ENCODE data around the gene CCND1.

Gene CCND1

DNA sequence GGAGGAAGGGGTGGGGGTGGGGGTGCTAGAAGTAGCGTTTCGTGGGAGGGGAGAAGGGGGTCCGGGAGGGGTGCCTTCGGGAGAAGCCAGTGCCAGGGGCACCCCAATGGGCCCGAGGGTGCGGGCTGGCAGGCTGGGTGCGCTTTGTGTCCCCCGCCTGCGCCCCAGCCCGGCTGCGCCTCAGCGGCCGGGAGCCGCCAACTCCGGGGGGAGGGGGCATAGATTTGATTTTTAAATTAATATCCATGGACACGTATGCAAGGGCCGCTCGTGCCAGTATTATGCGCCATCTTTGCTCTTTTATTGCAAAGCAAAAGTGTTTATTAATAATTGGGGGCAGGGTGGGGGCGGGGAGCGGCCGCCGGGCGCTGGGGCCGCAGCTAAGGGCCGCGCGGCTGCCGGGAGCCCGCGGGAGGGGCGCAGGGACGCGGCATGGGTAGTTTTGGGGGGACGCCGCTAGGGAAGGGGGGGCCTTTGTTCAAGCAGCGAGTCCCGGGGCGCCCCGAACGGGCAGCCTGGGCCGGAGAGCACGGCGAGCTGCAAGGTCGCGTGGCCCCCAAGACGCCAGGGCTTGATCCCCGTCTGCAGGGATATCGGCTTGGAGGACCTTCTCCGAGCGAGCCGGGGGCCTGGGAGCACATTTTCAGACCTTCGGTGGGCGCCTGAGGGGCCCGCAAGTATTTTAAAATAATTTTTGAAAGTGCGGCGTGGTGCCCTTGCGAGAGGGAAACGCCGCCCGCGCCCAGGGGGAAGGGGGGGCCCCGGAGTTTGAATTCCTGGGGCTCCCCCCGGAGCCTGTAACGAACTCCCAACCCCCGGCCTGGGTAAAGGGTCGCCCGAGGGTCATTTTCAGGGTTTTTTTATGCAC lies 959 bp downstream of the CCND1 start:
- no peak for DNase-seq

DNA sequence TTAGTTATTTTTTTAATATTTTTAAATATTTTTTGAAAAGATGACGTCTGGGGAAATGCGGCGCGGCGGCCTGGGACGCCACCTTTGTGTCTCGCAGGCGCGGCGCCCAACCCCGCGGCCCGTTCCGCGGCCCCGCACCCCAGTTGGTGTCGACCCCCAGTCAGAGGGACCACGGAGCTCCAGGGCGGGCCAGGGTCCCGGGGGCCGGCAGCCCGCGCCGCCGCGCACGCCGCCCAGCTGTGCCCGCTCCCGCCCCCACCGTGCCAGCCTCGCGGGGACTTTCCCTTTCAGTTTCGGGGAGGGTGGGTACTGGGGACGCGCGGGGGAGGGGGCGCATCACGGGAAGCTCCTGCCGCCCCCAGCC lies 1.6 kb downstream of the CCND1 start:
- no peak for DNase-seq

DNA sequence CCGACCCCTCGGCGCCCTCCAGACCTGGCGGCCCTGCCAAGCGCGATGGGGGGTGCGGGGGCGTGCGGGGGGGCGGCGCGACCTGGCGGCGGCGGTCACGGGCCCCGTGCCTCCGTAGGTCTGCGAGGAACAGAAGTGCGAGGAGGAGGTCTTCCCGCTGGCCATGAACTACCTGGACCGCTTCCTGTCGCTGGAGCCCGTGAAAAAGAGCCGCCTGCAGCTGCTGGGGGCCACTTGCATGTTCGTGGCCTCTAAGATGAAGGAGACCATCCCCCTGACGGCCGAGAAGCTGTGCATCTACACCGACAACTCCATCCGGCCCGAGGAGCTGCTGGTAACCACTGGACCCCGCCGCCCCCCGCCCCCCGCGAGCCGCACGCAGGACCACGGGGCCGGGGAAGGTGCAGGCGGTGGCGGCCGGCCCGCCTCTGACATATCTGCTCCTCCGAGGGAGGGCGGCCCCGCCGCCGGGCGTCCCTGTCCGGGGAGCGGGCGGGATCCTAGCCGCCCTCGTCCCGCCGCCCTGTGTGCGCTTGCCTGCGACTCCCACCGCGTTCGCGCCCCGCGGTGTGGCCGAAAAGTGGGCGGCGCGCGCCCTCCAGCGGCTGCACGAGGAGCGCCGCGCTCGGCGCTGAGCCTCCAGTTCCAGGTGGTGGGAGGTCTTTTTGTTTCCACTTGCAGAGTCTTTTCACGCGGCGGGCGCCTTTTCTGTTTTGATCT lies 2.1 kb downstream of the CCND1 start:
- no peak for DNase-seq

DNA sequence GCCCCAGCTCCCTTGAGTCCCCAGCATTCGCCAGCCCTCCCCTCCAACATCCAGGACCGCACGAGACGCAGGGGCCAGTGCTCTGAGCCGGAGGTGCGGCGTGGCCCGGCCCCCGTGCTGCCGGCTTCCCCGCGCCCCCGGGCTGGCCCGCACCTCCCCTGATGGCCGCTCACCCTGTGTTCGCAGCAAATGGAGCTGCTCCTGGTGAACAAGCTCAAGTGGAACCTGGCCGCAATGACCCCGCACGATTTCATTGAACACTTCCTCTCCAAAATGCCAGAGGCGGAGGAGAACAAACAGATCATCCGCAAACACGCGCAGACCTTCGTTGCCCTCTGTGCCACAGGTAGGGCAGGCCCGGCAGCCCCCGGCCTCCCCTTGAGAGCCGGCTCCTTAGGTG lies 2.7 kb downstream of the CCND1 start:
- no peak for DNase-seq

DNA sequence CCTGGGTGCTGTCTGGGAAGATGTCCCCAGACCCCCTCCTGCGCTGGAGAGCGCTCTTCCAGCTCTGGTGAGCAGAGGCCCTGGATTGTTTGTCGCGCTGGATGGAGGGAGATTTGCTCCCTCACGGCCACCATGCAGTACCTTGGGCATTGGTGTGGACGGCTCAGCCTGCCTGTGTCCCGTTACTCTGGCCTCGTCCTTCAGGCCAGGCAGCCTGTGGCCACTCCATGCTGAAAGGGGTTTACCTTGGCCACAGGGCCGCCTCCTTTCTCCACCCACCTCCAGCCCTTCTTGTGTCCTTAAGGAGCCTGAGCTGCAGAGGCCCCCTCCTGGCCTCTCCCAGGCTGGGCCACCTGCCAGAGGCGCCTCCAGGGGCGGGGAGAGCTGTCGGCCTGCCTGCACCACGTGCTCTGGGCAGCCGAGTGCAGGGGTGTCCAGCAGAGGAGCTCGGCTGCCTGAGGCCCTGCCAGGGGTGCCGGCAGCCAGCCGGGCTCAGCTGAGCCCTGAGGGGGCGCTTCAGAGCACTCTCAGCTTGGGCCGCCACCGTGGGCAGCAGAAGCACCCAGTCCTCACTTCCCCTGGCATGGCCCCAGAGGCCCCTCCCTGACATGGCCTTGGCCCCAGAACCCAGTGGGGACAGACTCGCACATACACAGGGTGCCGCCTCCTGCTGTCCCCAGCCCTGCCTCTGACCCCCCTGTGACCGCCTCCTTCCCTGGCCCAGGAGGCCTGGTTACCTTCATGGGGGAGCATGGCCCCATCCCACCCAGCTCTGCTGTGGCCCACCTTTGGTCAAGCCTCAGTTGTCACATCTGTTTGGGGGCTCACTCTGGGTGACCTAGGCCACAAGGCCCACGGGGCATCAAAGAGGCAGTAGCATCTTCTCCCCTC lies 3.4 kb downstream of the CCND1 start:
- DNase-seq, result no peak

DNA sequence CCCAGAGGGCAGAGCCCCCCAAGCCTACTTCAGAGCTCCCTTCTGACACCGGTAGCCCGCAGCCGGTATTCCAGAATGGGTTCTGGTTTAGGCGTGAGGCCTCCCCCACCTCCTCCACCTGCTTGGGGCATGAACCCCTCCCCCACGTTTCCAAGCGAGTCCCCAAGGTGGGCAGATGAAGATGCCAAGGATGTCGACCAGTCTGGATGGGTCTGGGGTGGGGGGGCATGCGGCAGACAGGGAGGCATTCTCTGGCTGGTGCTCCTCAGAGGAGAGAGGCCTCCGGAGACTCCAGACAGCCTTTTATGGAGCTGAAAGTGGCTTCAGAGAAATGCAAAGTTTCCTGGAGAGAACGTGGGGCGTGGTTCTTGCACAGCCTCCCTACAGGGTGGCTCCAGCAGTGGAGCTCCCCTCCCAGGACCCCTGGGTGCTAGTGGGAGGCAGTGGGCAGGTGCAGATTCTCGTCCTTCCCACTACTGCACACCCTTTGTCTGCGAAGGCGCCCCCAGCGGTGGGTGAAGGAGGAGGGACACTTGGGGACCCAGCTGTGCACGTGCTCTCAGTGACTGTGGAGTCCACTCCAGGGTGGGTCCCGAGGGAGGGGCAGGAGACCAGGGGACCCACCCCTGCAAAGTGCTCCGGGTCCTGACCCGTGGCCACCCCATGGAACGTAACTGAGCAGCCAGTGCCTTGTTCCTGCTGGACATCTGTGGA lies 4.2 kb downstream of the CCND1 start:
- no peak for DNase-seq

DNA sequence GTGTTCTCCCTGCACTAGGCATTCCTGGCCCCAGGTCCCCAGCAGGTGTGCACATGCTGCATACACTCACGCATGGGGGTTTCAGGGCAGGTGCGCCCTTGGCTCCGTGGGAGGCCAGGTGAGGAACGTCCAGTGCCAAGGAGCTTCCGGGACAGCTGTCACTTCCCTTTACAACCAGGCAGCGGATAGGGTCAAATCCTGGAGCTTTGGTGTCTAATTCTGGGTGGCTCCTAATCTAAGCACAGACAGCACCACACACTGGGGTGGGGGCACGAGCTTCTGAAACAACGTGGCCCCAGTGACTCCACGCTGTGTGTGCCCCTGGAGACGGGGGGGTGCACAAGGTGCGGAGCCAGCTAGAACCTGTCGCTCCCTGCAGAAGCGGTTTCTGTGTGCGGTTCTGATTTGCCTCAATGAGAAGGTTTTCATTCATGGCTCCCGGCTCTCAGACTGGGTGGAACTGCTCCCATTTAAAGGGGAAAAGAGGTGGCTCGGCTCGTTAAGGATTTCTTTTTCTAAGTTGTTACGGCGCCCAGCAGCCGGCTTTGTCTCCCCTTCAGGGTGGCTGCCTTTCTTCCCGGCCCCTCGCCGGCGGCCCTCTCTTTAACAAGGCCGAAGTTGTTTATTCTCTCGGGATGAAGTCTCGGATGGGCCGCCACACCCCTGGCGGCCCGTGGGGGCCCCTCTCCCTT lies 5.0 kb downstream of the CCND1 start:
- no peak for DNase-seq

DNA sequence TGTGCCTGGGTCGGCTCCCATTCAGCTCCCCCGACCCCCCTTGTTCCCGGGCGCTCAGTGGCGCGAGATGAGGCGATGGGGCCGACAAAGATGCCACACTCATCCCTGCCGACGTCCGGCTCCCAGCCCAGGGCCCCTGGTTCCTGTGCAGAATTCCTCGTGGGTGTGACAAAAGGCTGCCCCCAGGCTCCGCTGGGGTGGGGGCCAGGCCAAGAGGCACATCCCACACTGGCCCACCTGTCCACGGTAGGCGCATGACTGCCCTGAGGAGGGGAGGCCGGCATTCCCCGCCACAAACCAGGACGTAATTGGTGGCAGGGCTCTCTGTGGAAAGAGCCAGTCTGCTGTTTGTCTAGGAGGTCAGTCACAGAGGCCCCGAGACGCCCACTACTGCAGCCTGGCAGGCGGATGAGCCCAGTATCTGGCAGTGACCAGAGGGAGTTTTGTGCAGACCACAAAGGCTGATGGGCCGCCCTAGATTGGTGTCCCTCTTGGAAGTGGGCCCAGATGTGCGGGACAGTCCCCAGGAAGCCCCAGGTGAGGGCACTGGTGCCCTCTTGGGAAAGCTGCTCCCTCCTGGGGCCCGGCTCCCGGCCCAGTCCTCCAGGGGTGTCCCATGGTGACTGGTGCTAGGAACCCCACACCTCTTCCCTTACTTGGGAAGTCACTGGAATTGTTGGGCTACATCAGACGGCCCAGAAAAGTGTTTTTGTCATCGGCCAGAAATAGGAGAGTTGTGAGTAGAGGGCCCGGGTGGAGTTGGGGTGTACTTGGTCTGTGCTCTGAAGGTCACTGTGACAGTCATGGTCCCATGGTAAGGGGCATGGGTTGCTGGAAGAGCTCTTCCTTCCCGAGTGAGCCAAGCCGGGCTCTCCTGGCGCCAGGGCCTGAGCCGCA lies 5.8 kb downstream of the CCND1 start:
- DNase-seq, result no peak

DNA sequence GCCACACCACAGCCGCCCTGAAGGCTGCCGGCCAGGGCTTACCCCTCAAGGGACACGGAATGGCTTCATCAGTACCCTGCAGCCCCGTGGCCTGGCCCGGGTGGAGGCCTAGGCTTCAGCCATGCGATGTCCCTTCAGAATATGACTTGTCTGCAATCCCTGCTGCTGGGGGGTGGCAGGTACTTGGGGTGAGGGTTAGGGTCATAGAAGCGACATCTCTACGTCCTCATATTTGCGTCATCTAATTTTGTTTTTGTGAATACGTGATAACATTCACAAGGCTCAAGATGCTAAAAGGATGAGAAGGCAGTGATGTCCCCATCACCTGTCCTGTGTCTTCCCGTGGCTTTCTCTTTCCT lies 6.4 kb downstream of the CCND1 start:
- DNase-seq, result no peak

DNA sequence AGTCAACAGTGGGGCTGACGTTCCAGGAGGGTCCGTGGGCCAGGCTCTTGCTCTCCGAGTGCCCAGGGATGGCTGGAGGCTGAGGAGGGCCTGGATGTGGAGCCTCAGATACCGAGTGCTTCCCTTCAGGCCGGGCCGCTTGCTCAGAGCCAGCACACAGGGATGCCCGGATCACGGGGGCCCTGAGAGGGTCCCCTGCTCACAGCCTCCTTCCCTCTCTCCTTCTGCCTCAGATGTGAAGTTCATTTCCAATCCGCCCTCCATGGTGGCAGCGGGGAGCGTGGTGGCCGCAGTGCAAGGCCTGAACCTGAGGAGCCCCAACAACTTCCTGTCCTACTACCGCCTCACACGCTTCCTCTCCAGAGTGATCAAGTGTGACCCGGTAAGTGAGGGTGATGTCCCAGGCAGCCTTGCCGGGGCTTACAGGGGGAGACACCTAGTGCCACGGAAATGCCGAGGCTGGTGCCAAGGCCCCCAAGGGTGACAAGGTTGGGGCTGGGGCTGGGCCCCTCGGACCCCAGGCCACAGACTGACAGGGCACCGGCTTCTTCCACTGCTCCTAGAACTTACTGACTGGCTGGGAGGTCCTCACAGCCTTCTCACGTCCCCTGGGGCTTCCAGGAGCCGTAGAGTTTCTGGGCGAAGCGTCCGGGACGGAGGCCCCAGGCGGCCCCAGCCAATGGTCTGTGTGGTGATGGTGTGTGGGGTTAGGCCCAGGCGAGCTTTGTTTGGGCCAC lies 7.0 kb downstream of the CCND1 start:
- DNase-seq, result no peak

DNA sequence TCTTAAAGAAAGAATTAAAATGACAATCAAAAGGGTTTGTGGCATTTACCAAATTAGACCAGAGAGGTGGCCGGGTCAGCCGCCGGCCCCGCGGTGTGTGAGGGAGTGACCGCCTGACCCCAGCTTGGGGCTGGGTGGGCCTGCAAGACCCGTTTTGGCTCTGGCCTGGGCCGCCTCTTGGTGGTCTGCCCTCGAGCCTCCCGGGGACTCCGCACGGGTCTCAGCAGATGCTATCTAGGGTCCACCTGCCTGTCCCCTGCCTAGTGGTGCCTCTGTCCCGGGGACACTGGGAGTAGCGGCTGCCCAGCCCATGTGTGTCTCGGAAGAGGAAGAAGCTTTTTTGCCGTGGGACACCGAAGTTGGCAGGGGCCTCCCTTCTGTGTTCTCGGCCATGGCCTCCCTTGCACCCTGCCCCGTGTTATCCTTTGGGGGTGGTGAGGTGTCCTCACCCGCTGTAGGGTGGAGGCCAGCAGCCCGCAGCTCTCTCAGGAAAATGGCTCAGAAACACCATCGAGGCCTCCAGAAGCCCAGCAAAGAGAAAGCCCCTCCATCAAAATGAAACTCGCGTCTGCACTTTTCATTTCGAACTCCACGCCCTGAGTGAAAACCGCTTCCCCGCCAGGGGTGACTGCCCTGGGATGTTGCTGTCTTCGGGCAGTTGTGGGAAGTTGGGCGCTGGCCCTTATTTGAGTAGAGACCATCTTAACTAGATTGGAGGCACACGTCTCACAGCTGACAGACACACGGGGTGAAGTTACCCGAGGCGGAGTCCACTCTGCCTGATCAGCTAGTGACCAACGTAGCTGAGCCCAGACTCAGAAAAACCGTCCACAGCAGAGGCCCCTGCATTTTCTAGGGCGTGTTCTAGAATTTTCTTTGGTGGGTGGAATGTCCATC lies 8.0 kb downstream of the CCND1 start:
- no peak for DNase-seq

DNA sequence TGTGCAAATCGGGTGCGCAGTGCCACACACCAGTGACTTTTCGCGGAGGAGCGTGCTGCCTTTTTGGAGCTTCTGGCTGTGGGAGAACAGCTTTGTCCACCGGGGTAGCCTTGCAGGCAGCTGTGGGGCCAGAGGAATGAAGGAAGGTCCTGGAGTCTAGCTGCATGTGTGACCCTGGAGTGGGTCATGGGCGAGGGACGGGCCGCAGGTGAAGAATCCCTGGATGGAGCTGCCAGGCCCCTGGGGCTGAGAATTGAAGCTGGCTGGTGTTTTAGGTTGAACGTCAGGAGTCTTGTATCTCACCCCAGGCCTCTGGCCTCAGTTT lies 8.6 kb downstream of the CCND1 start:
- no peak for DNase-seq

DNA sequence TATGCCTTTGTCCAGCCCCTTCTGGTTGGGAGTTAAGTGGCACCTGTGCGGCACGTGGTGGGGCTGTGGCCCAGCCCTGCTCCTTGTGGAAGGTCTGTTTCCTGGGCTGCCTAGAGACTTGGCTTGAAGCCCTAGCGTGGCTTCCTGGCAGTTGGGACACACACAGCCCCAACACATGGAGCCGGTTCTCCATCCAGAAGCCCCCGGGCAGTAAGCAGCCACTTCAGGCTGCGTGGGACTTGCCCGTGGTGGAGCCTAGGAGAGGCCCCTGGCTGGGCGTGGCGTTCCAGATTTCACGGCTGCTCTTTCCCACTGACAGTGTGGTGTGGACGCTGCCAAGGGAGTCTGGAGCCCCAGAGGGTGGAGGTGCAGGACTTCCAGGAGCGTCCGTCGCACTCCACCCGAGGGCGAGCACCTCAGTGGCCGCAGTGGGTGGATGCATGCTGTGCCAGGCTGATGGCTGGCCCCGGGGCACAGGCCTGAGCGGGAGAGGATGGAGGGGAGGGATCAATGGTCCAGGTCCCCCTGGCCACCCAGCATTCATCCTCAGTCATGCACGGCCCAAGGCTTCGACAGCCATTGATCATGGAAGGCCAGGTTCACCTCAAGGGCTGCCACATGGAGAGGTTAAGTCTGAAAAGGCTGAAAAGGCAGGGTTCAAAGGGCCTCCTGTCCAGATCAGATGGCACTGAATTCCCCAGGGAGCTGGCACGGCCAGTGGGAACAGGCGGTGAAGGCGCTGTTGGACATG lies 9.3 kb downstream of the CCND1 start:
- no peak for DNase-seq

DNA sequence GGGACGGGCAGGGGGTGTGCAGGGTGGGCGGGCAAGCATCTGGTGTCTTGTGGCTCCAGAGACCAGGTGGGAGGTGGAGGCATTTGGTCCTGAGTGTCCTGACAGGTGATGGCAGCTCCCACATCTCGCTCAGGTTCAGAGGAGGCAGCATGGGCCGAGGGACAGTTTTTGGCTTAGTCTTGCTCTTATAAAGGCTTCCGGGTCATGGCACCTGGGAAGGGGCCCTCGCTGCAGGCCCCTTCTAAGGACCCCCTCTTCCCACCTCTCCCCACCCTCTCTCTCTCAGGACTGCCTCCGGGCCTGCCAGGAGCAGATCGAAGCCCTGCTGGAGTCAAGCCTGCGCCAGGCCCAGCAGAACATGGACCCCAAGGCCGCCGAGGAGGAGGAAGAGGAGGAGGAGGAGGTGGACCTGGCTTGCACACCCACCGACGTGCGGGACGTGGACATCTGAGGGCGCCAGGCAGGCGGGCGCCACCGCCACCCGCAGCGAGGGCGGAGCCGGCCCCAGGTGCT lies 9.9 kb downstream of the CCND1 start:
- DNase-seq, result no peak

DNA sequence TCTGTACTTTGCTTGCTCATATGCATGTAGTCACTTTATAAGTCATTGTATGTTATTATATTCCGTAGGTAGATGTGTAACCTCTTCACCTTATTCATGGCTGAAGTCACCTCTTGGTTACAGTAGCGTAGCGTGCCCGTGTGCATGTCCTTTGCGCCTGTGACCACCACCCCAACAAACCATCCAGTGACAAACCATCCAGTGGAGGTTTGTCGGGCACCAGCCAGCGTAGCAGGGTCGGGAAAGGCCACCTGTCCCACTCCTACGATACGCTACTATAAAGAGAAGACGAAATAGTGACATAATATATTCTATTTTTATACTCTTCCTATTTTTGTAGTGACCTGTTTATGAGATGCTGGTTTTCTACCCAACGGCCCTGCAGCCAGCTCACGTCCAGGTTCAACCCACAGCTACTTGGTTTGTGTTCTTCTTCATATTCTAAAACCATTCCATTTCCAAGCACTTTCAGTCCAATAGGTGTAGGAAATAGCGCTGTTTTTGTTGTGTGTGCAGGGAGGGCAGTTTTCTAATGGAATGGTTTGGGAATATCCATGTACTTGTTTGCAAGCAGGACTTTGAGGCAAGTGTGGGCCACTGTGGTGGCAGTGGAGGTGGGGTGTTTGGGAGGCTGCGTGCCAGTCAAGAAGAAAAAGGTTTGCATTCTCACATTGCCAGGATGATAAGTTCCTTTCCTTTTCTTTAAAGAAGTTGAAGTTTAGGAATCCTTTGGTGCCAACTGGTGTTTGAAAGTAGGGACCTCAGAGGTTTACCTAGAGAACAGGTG lies 11.1 kb downstream of the CCND1 start:
- no peak for DNase-seq

DNA sequence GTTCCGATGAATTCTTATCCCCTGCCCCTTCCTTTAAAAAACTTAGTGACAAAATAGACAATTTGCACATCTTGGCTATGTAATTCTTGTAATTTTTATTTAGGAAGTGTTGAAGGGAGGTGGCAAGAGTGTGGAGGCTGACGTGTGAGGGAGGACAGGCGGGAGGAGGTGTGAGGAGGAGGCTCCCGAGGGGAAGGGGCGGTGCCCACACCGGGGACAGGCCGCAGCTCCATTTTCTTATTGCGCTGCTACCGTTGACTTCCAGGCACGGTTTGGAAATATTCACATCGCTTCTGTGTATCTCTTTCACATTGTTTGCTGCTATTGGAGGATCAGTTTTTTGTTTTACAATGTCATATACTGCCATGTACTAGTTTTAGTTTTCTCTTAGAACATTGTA lies 12.0 kb downstream of the CCND1 start:
- DNase-seq, result no peak

DNA sequence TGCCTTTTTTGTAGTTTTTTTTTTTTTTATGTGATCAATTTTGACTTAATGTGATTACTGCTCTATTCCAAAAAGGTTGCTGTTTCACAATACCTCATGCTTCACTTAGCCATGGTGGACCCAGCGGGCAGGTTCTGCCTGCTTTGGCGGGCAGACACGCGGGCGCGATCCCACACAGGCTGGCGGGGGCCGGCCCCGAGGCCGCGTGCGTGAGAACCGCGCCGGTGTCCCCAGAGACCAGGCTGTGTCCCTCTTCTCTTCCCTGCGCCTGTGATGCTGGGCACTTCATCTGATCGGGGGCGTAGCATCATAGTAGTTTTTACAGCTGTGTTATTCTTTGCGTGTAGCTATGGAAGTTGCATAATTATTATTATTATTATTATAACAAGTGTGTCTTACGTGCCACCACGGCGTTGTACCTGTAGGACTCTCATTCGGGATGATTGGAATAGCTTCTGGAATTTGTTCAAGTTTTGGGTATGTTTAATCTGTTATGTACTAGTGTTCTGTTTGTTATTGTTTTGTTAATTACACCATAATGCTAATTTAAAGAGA lies 12.5 kb downstream of the CCND1 start:
- DNase-seq, result no peak
